COLO668 (cell line): Measurements from ENCODE around the gene MCM3.

Experiments used
- DNase-seq: peaks from one replicate; lab custom pipeline; 2025; ENCODE audit not compliant: unreplicated experiment; lab: John Stamatoyannopoulos, UW

MCM3 gene

GRCh38 chr6:52284460-52285176, at the start of gene MCM3:
MCM3 (minus strand) TSS chr6:52284742; CDS start chr6:52284674, 68 bp downstream.
- peak; percentile 93 for DNase-seq

GRCh38 chr6:52333840-52334200, 49.3 kb upstream of the MCM3 start:
- DNase-seq = no peak

- DNase-seq = no peak
Observed at GRCh38 chr6:52331793-52332457, 47.4 kb upstream of the MCM3 start.

GRCh38 chr6:52330470-52330869, 45.9 kb upstream of the MCM3 start:
- DNase-seq = no peak

- peak; percentile 10 for DNase-seq
Observed at GRCh38 chr6:52328729-52329128, 44.2 kb upstream of the MCM3 start.

GRCh38 chr6:52328303-52328662, 43.7 kb upstream of the MCM3 start:
- peak; percentile 2 for DNase-seq

DNA sequence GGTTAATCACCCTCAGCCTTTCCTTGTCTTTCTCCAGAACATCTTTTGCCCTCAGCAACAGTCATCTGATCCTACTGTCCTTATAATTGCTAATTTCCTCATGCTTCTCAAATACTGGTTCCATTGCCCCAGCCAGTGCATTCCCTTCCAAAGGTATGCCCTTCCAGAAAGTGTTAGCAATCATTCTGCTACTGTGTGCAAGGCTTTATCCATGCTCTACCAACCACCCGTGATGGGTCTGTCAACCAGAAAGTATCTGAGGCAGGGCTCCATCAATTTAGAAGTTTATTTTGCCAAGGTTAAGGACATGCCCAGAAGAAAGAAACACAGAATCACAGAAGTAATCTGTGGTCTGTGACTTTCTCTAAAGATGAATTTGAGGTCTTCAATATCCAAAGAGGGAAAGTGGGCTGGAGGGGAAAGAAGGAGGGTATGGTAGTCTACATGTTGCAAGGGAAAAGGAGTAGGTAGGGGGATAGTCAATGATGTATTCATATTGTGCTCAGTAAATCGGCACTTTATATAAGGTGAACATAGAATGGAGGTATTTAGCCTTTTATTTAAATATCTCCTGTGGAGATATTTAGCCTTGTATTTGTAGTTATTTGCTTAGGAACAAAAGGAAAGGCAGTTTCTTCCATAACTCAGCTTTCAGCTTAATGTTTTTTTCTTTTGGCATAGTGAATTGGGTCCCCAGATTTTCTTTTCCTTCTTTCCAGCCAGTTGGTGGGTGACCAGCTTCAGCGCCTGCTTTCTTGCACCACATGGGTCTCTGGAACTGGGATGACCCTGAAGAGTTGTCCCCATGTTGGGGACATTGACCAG, 42.2 kb upstream of the MCM3 start:
- DNase-seq = no peak

DNA sequence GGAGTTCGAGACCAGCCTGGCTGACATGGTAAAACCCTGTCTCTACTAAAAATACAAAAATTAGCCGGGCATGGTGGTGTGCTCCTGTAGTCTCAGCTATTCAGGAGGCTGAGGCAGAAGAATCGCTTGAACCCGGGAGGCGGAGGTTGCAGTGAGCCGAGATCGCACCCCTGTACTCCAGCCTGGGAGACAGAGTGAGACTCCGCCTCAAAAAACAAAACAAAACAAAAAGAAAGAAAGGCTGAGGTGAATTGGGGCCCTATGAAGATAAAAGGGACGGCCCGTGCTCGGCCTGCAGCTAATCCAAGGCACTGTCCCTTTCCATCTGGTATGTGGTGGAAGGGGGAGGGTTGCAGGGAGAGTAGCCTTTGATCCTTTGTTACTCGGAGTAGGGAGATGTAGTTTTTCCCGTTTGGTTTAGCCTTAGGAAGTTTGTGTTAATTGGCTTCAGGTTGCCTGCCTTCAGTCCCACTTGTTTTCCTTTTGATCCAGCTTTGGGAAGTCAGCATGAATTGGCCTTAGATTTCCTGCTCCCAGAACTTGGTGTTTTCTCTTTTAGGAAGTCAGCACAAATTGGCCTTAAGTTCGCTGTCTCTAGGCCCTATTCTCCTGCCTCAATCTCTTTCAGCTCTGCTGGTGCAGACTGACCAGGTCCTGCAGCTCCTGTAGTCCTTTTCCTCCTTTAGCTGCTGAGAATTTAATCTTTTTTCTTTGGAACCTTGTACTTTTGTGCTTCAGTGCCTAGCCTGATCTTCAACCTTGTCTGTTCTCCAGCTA, 41.3 kb upstream of the MCM3 start:
- DNase-seq = no peak

- no peak for DNase-seq
Observed at GRCh38 chr6:52324189-52324588, 39.6 kb upstream of the MCM3 start.

GRCh38 chr6:52317841-52318581, 33.5 kb upstream of the MCM3 start:
- DNase-seq = no peak

- DNase-seq = no peak
Observed at GRCh38 chr6:52317211-52317610, 32.7 kb upstream of the MCM3 start.

DNA sequence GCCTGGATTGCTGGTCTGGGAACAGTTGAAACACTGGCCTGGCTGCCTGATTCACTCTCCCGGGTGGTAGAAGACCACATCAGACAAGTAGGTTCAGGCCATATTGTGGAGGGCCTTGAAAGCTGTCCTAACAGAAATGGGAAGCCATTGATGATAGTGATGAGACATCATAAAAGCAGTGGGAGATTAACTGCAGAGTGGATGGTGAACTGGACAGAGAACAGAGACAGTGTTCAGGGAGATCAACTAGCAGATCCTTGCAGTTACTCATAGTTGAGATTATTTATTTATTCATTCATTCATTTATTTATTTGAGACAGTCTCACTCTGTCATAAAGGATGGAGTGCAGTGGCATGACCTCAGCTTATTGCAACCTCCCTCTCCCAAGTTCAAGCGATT, 30.2 kb upstream of the MCM3 start:
- no peak for DNase-seq

- DNase-seq = no peak
Observed at GRCh38 chr6:52312461-52312860, 27.9 kb upstream of the MCM3 start.

GRCh38 chr6:52310932-52311331, 26.4 kb upstream of the MCM3 start:
- no peak for DNase-seq

GRCh38 chr6:52307900-52308372, 23.4 kb upstream of the MCM3 start:
- DNase-seq = no peak

DNA sequence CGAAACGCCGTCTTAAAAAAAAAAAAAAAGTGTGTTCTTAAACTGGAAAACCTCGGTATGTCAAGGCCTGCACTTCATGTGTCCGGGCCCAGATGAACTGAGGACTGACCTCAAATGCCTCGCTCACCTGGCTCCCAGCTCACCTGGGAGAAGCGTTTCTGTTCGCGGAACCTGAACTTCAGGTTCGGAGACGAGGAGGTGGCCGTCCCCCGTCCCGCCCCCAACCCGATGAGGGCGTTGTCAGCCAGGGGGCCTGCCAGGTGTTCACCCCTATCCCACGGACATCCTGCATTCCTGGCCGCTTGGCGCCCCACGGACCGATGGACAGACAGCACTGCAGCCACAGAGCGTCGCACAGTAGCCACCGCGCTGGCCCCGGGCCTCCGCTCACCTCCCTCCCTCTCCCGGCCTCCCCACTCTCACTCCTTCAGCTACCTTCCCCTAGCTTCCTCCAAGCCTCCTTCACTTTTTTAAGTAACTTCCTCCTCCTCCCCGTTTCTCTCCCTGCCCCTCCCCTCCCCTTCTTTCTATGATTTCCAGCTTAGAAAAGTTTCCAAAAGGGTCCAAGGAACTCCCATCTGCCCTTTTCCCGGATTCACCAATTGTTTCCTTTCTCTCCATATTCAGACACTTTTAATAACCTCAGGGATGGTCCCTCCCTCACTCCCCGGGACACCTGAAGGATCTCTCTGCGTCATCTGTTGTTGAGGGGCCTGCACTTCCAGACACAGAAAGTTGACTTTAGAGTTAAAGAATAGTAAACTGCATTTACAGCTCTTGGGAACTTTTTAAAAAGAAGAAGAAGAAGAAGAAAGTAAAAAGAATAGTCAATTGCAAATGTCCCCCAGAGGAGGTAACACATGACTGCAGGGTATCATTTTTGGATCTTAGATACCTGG, 22.7 kb upstream of the MCM3 start:
- no peak for DNase-seq

GRCh38 chr6:52305948-52306767, 21.6 kb upstream of the MCM3 start:
- no peak for DNase-seq

DNA sequence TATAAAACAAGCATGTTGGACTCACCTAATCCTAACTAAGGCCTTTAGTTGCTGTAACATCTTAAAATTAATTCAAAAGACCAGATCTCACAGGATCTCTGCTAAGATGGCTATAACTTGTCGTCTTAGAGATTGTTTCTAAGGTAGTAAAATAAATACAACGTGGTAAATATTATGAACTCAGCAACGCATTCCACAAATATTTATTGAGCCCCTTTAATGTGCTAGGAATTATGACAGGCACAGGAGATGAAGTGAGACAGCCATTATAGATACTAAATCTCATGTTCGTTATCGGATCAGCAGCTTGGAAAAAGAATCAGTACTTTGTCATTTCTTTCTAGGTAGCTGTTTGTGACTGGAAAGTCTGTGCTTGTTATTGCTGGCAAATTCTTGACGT, 20.9 kb upstream of the MCM3 start:
- DNase-seq = no peak

- no peak for DNase-seq
Observed at GRCh38 chr6:52304983-52305390, 20.4 kb upstream of the MCM3 start.
